T-cell (primary cell): ENCODE data around the gene EEFSEC. TPM values are rescaled to one million over a fixed set of nuclear protein-coding genes. Genes with fewer than 3 reads are reported as not detected.

ENCODE experiments used
- ATAC-seq, 4 experiments: fragments of 200-7000 bp in 3 of 4; fragments of 150-1000 bp in 1 of 4; cut with Tn5 transposase; replicated peaks in 1 of 4; 1 replicate in 3 of 4; 2 replicates in 1 of 4; pipeline ENCODE4 v1.10.0; 2021; ENCODE audit warnings: moderate library complexity in 3 of 4, mild to moderate bottlenecking in 2 of 4, moderate number of reproducible peaks in 1 of 4
- CTCF ChIA-PET, 2 donors: fragments of 300-600 bp; sonication (Branson Sonifier 250); formaldehyde crosslinking; loops; one replicate each; lab custom pipeline; 2022; ENCODE audit warnings: antibody characterized with exemption in 2 of 2; lab: Charles Lee
- POLR2A ChIA-PET, 2 donors: fragments of 300-600 bp; sonication (Branson Sonifier 250); formaldehyde crosslinking; loops; one replicate each; lab custom pipeline; 2022; ENCODE audit warnings: antibody characterized with exemption in 2 of 2; lab: Charles Lee
- DNase-seq, 35 experiments: peaks; one replicate each; pipeline versions ENCODE4 v3.0.0 to v3.0.0-alpha.2; 2013 to 2023
- H3K27ac ChIP-seq: one replicate; pipeline ENCODE4 v1.5.1; 2013; ENCODE audit warnings: low read length
- H3K27me3 ChIP-seq, 2 experiments: replicated peaks in 1 of 2; 1 replicate in 1 of 2; 2 replicates in 1 of 2; pipeline versions ENCODE4 v1.6.1 to v1.7.0; 2013; ENCODE audit warnings: low read length in 1 of 2, mixed read lengths in 1 of 2; ENCODE audit not compliant: control insufficient read depth in 2 of 2, insufficient read depth in 2 of 2; ENCODE audit errors: extremely low read depth in 1 of 2
- H3K36me3 ChIP-seq, 2 donors: 1 replicate in 1 of 2; 2 replicates in 1 of 2; pipeline versions ENCODE4 v1.6.1 to v1.7.0; 2013; ENCODE audit warnings: low read length in 1 of 2; ENCODE audit not compliant: control insufficient read depth in 2 of 2, insufficient read depth in 1 of 2; ENCODE audit errors: extremely low read depth in 1 of 2
- H3K4me1 ChIP-seq, 2 experiments: 1 replicate in 1 of 2; 2 replicates in 1 of 2; pipeline versions ENCODE4 v1.6.1 to v1.7.0; 2013; ENCODE audit warnings: low read length in 2 of 2, mixed read lengths in 1 of 2; ENCODE audit not compliant: insufficient read depth in 2 of 2, control insufficient read depth in 1 of 2; ENCODE audit errors: extremely low read depth in 1 of 2
- H3K4me3 ChIP-seq, 2 donors: 1 replicate in 1 of 2; 2 replicates in 1 of 2; pipeline versions ENCODE4 v1.5.1 to v1.7.0; 2013; ENCODE audit warnings: mild to moderate bottlenecking in 2 of 2, low read length in 1 of 2, moderate library complexity in 1 of 2; ENCODE audit not compliant: control insufficient read depth in 1 of 2; ENCODE audit errors: extremely low read depth in 1 of 2
- H3K9me3 ChIP-seq: 2 replicates; pipeline ENCODE4 v1.7.0; 2013
- H3K27ac Mint-ChIP-seq, 2 donors: one replicate each; pipeline ENCODE4 v1.8.0; 2020 to 2021; ENCODE audit warnings: mild to moderate bottlenecking in 2 of 2, mixed read lengths in 2 of 2
- H3K27me3 Mint-ChIP-seq, 2 donors: one replicate each; pipeline ENCODE4 v1.8.0; 2021 to 2022; ENCODE audit warnings: mixed read lengths in 2 of 2
- H3K36me3 Mint-ChIP-seq: one replicate; pipeline ENCODE4 v1.8.0; 2021; ENCODE audit warnings: mixed read lengths
- H3K4me1 Mint-ChIP-seq, 3 donors: one replicate each; pipeline ENCODE4 v1.8.0; 2020 to 2022; ENCODE audit warnings: mixed read lengths in 3 of 3, mild to moderate bottlenecking in 1 of 3
- H3K4me3 Mint-ChIP-seq, 3 donors: one replicate each; pipeline ENCODE4 v1.8.0; 2020 to 2022; ENCODE audit warnings: mild to moderate bottlenecking in 3 of 3, mixed read lengths in 3 of 3, moderate library complexity in 3 of 3
- H3K9me3 Mint-ChIP-seq, 3 donors: one replicate each; pipeline ENCODE4 v1.8.0; 2020 to 2022; ENCODE audit warnings: mixed read lengths in 3 of 3
- WGBS: methylation state at CpG from one replicate; pipeline ENCODE4 v1.1.5; 2013; ENCODE audit warnings: missing lambda C conversion rate; ENCODE audit not compliant: insufficient coverage; 5-methylcytosine and 5-hydroxymethylcytosine counted together
- total RNA-seq, 35 experiments: library from RNA in 6 of 35; stranded (reverse) in 6 of 35; fragments of 120-200 nt in 1 of 35; gene quantifications; one replicate each; pipeline versions ENCODE4 v1.2.1 to v1.2.4 and lab custom pipeline; 2013 to 2026

The EEFSEC gene
- total RNA-seq, 5 donors from 2014 or later (not counting 1 experiment from before 2014, with no cell fraction given), result 15.9 to 21.1 (median 19.1) TPM

- no peak for ATAC-seq
Observed at GRCh38 chr3:128425846-128426127, 272.5 kb downstream of the EEFSEC start.

GRCh38 chr3:128426128-128426921 lies 273.0 kb downstream of the EEFSEC start:
- ChIA-PET POLR2A (no interaction called here), CTCF (interaction anchor here (0.6 to 1.8 kb wide), 8 partner anchors 71 to 182 kb away, joined by 3 to 8 read pairs (median 4); no protein-coding TSS in a partner anchor)
- Histone ChIP-seq H3K4me3 (peak overlapping the region; percentile 13 to 36), H3K4me1 (peaks cover 0 to 8% of the 10 kb centered on the region in 2 experiments), H3K27me3 (peaks cover 0 to 52% of the 10 kb centered on the region in 2 experiments), H3K9me3 (no peaks in the 10 kb centered on the region), H3K27ac (no peak overlapping the region), H3K36me3 (no peaks in the 10 kb centered on the region)
- DNase-seq (peak in 30 of 35 experiments; percentile 18 to 75 (median 40)), ATAC-seq (peak; percentile 88 to 95 (median 92))
- Mint-ChIP-seq H3K9me3 (no peaks in the 10 kb centered on the region), H3K4me1 (no peaks in the 10 kb centered on the region), H3K36me3 (no peaks in the 10 kb centered on the region), H3K27ac (no peak overlapping the region), H3K4me3 (no peak overlapping the region), H3K27me3 (peaks cover 24 to 32% of the 10 kb centered on the region in 2 donors)
- 12% methylated on average over 53 of the region's 66 CpGs for WGBS

More at GRCh38 chr3:128425846-128426127, 272.5 kb downstream of the EEFSEC start:
- ChIA-PET CTCF (interaction anchor here (0.7 to 1.8 kb wide), 4 partner anchors 72 to 183 kb away, joined by 3 to 8 read pairs (median 6); no protein-coding TSS in a partner anchor), POLR2A (no interaction called here)
- no peak overlapping the region for H3K4me3 ChIP-seq
- H3K27me3 ChIP-seq, result peaks cover 0 to 46% of the 10 kb centered on the region in 2 experiments
- H3K4me1 ChIP-seq, result peaks cover 0 to 8% of the 10 kb centered on the region in 2 experiments
- Mint-ChIP-seq H3K4me3 (no peak overlapping the region), H3K9me3 (no peaks in the 10 kb centered on the region), H3K27me3 (peaks cover 18 to 26% of the 10 kb centered on the region in 2 donors), H3K4me1 (no peaks in the 10 kb centered on the region), H3K27ac (no peak overlapping the region), H3K36me3 (no peaks in the 10 kb centered on the region)
- DNase-seq, result no peak
- no peak overlapping the region for H3K27ac ChIP-seq
- H3K36me3 ChIP-seq, result no peaks in the 10 kb centered on the region
- 79% methylated on average over 8 of the region's 8 CpGs for WGBS
- H3K9me3 ChIP-seq, result no peaks in the 10 kb centered on the region

GRCh38 chr3:128427175-128427857 lies 274.0 kb downstream of the EEFSEC start:
- H3K9me3 Mint-ChIP-seq, result no peaks in the 10 kb centered on the region
- 88% methylated on average over 9 of the region's 15 CpGs for WGBS
- peaks cover 7 to 9% (median 8%) of the 10 kb centered on the region in 3 donors for H3K4me1 Mint-ChIP-seq
- H3K27ac Mint-ChIP-seq, result no peak overlapping the region
- DNase-seq, result no peak
- H3K36me3 ChIP-seq, result no peaks in the 10 kb centered on the region
- POLR2A ChIA-PET, result no interaction called here
- no peaks in the 10 kb centered on the region for H3K36me3 Mint-ChIP-seq
- no peaks in the 10 kb centered on the region for H3K9me3 ChIP-seq
- peak overlapping the region in 1 of 3 donors; percentile 25 for H3K4me3 Mint-ChIP-seq
- H3K4me3 ChIP-seq, result no peak overlapping the region
- H3K4me1 ChIP-seq, result peaks cover 0 to 11% of the 10 kb centered on the region in 2 experiments
- CTCF ChIA-PET, result interaction anchor here (0.6 to 1.8 kb wide), 5 partner anchors 62 to 181 kb away, joined by 4 to 7 read pairs (median 4); no protein-coding TSS in a partner anchor
- H3K27me3 ChIP-seq, result peaks cover 0 to 62% of the 10 kb centered on the region in 2 experiments
- no peak for ATAC-seq
- H3K27ac ChIP-seq, result no peak overlapping the region
- H3K27me3 Mint-ChIP-seq, result peaks cover 34 to 42% of the 10 kb centered on the region in 2 donors

GRCh38 chr3:128427872-128428822 lies 274.9 kb downstream of the EEFSEC start:
- no peak overlapping the region for H3K4me3 Mint-ChIP-seq
- ChIA-PET POLR2A (no interaction called here), CTCF (interaction anchor here (0.8 to 1.8 kb wide), 3 partner anchors 61 to 180 kb away, joined by 4 to 7 read pairs (median 4); no protein-coding TSS in a partner anchor)
- Histone ChIP-seq H3K36me3 (no peaks in the 10 kb centered on the region), H3K9me3 (no peaks in the 10 kb centered on the region), H3K27ac (no peak overlapping the region), H3K4me3 (no peak overlapping the region), H3K4me1 (peaks cover 0 to 15% of the 10 kb centered on the region in 2 experiments), H3K27me3 (peaks cover 0 to 68% of the 10 kb centered on the region in 2 experiments)
- no peak overlapping the region for H3K27ac Mint-ChIP-seq
- WGBS, result 78% methylated on average over 16 of the region's 19 CpGs
- DNase-seq, result no peak
- H3K27me3 Mint-ChIP-seq, result peaks cover 36 to 44% of the 10 kb centered on the region in 2 donors
- no peaks in the 10 kb centered on the region for H3K36me3 Mint-ChIP-seq
- peaks cover 10 to 11% (median 10%) of the 10 kb centered on the region in 3 donors for H3K4me1 Mint-ChIP-seq
- ATAC-seq, result no peak
- no peaks in the 10 kb centered on the region for H3K9me3 Mint-ChIP-seq

GRCh38 chr3:128429275-128429674 lies 276.0 kb downstream of the EEFSEC start:
- no peak overlapping the region for H3K4me3 ChIP-seq
- Mint-ChIP-seq H3K27ac (no peak overlapping the region), H3K27me3 (peaks cover 43 to 53% of the 10 kb centered on the region in 2 donors), H3K4me3 (no peak overlapping the region), H3K36me3 (no peaks in the 10 kb centered on the region), H3K9me3 (no peaks in the 10 kb centered on the region), H3K4me1 (peaks cover 10 to 11% (median 10%) of the 10 kb centered on the region in 3 donors)
- ATAC-seq, result no peak
- H3K27ac ChIP-seq, result no peak overlapping the region
- H3K9me3 ChIP-seq, result no peaks in the 10 kb centered on the region
- peaks cover 0 to 15% of the 10 kb centered on the region in 2 experiments for H3K4me1 ChIP-seq
- DNase-seq, result no peak
- 90% methylated on average over 13 of the region's 15 CpGs for WGBS
- peaks cover 0 to 79% of the 10 kb centered on the region in 2 experiments for H3K27me3 ChIP-seq
- H3K36me3 ChIP-seq, result no peaks in the 10 kb centered on the region
- POLR2A ChIA-PET, result no interaction called here
- CTCF ChIA-PET, result no interaction called here
